K562 (cell line): ENCODE data around the gene LAMA2.

ENCODE experiments used
- MAFK ChIP-seq: IDR thresholded peaks from 2 replicates; pipeline ENCODE4 v1.6.1; 2011; ENCODE audit warnings: low read length, improper control_type of control experiment
- MYC ChIP-seq, 2 experiments: fragments of 250-450 bp in 1 of 2; sonication (Bioruptor Pico) in 1 of 2; IDR thresholded peaks; 2 replicates each; pipeline versions ENCODE4 v1.5.1 to v1.6.1; 2012 to 2021; ENCODE audit warnings: low read depth in 2 of 2, borderline replicate concordance in 1 of 2, improper control_type of control experiment in 1 of 2, low read length in 1 of 2, mild to moderate bottlenecking in 1 of 2, moderate library complexity in 1 of 2
- RCOR1 ChIP-seq, 2 experiments: IDR thresholded peaks; 2 replicates each; pipeline ENCODE4 v1.6.1; 2012; ENCODE audit warnings: low read depth in 2 of 2, low read length in 2 of 2, borderline replicate concordance in 1 of 2, improper control_type of control experiment in 1 of 2
- TF ChIP-seq, protein P1 (sequence below): fragments of 250-450 bp; sonication (Bioruptor Pico); IDR thresholded peaks from 2 replicates; pipeline ENCODE4 v1.8.0; 2021; ENCODE audit warnings: mild to moderate bottlenecking, moderate library complexity
- TF ChIP-seq, protein P2 (sequence below), 3 experiments: IDR thresholded peaks in 2 of 3; conservative IDR thresholded peaks in 1 of 3; 2 replicates each; pipeline ENCODE4 v1.5.1; 2011 to 2012; ENCODE audit warnings: low read length in 3 of 3, mild to moderate bottlenecking in 3 of 3, control low read depth in 2 of 3, improper control_type of control experiment in 1 of 3, inconsistent platforms in 1 of 3, low read depth in 1 of 3, mixed read lengths in 1 of 3, moderate library complexity in 1 of 3; ENCODE audit not compliant: insufficient read depth in 2 of 3
- TF ChIP-seq, protein P3 (sequence below): sonication (generic); formaldehyde crosslinking; IDR thresholded peaks from 2 replicates; pipeline ENCODE4 v1.8.1; 2023; ENCODE audit warnings: mild to moderate bottlenecking, missing genetic modification reagents

DNA sequence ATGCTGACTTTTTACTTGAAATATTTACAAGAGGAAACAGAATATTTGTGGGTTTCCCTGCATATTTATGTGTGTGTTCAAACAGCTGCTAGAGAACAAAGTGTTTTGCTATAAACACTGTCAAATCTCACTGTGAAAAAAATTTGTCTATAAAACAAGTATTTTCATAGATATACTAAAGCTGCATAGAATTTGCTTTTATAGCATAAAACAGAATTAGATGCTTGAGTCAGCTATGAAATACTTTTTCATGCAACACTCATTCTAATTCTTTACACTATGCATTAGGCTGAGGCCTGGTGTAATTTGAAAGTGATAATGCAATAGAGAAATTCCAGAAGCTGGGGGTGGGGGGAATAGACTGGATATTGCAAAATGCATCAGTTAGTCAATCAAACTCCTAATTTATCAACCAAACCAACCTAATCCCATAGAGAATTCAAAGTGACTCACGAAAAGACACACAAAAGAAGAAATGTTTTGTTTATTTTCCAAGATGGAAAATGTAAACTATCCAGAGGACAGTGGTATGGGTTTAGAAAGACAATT, 148.2 kb downstream of the LAMA2 start:
- TF ChIP-seq MAFK (no peak), RCOR1 (IDR thresholded peaks at IDR 0.05; ENCODE audit: borderline replicate concordance in 1 of 2, low read depth in 2 of 2, low read length in 2 of 2) (no peak), MYC (IDR thresholded peaks at IDR 0.05; ENCODE audit: low read depth, low read length) (no peak), MYC (CRISPR knock-in tag; IDR thresholded peaks at IDR 0.05; ENCODE audit: borderline replicate concordance, low read depth) (no peak)
- TF ChIP-seq, protein P1, sequence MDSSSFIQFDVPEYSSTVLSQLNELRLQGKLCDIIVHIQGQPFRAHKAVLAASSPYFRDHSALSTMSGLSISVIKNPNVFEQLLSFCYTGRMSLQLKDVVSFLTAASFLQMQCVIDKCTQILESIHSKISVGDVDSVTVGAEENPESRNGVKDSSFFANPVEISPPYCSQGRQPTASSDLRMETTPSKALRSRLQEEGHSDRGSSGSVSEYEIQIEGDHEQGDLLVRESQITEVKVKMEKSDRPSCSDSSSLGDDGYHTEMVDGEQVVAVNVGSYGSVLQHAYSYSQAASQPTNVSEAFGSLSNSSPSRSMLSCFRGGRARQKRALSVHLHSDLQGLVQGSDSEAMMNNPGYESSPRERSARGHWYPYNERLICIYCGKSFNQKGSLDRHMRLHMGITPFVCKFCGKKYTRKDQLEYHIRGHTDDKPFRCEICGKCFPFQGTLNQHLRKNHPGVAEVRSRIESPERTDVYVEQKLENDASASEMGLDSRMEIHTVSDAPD (CRISPR knock-in tag): no peak
- TF ChIP-seq, protein P2, sequence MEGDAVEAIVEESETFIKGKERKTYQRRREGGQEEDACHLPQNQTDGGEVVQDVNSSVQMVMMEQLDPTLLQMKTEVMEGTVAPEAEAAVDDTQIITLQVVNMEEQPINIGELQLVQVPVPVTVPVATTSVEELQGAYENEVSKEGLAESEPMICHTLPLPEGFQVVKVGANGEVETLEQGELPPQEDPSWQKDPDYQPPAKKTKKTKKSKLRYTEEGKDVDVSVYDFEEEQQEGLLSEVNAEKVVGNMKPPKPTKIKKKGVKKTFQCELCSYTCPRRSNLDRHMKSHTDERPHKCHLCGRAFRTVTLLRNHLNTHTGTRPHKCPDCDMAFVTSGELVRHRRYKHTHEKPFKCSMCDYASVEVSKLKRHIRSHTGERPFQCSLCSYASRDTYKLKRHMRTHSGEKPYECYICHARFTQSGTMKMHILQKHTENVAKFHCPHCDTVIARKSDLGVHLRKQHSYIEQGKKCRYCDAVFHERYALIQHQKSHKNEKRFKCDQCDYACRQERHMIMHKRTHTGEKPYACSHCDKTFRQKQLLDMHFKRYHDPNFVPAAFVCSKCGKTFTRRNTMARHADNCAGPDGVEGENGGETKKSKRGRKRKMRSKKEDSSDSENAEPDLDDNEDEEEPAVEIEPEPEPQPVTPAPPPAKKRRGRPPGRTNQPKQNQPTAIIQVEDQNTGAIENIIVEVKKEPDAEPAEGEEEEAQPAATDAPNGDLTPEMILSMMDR (IDR thresholded peaks at IDR 0.05 in 2 of 3, conservative IDR thresholded peaks at IDR 0.05 in 1 of 3; ENCODE audit: insufficient read depth in 2 of 3, low read depth in 1 of 3, low read length in 3 of 3): no peak
- TF ChIP-seq, protein P3, sequence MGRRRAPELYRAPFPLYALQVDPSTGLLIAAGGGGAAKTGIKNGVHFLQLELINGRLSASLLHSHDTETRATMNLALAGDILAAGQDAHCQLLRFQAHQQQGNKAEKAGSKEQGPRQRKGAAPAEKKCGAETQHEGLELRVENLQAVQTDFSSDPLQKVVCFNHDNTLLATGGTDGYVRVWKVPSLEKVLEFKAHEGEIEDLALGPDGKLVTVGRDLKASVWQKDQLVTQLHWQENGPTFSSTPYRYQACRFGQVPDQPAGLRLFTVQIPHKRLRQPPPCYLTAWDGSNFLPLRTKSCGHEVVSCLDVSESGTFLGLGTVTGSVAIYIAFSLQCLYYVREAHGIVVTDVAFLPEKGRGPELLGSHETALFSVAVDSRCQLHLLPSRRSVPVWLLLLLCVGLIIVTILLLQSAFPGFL: no peak
